Kidney glomerular epithelial cell (primary cell): Measurements from ENCODE around the gene NRSN2.
A peak's percentile ranks its signal among the peaks of the same experiment; 100 is the strongest.
"Not testable (repeated sequence)": the region's sequence is repeated elsewhere in the genome, so short reads cannot be mapped to it uniquely, and the experiment has no call there.

Experiments used
- DNase-seq: peaks from one replicate; lab custom pipeline; 2025; lab: John Stamatoyannopoulos, UW

NRSN2 gene

GRCh38 chr20:375265-375889 lies 28.5 kb downstream of the NRSN2 start:
- no peak for DNase-seq

GRCh38 chr20:376089-376488 lies 29.2 kb downstream of the NRSN2 start:
- no peak for DNase-seq

DNA sequence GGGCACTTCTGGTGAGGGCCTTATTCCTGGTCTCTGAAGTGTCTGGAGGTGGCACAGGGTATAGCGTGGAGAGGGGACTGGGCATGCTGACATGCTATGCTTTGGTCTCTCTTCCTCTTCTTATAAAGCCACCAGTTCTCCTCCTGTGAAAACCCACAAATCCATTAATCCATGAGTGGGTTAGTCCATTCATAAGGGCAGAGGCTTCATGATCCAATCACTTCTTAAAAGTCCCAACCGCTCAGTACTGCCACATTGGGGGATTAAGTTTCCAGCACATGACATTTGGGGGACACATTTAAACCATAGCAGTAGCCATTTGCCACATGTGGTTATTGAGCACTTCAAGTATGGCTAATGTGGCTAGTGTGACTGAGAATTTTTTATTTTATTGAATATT lies 29.8 kb downstream of the NRSN2 start:
- no peak for DNase-seq

DNA sequence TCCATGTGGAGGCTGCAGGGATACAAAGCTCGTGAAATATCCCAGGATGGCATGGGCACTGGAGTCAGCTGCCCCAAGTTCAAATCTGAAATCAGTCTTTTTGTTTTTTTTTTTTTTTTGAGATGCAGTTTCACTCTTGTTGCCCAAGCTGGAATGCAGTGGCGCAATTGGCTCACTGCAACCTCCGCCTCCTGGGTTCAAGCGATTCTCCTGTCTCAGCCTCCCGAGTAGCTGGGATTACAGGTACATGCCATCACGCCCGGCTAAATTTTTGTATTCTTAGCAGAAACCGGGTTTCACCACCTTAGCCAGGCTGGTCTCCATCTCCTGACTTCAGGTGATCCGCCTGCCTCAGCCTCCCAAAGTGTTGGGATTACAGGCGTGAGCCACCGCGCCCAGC lies 30.7 kb downstream of the NRSN2 start:
- DNase-seq: not testable (repeated sequence)

DNA sequence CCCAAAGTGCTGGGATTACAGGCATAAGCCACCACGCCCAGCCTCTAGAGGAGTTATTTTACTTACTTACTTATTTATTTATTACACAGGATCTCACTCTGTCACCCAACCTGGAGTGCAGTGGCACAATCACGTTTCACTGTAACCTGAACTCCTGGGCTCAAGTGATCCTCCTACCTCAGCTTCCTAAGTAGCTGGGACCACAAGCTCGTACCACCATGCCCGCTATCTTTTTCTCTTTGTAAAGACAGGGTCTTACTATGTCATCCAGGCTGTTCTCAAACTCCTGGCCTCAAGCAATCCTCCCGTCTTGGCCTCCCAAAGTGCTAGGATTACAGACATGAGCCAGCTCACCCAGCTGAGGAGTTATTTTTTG lies 32.0 kb downstream of the NRSN2 start:
- no peak for DNase-seq

DNA sequence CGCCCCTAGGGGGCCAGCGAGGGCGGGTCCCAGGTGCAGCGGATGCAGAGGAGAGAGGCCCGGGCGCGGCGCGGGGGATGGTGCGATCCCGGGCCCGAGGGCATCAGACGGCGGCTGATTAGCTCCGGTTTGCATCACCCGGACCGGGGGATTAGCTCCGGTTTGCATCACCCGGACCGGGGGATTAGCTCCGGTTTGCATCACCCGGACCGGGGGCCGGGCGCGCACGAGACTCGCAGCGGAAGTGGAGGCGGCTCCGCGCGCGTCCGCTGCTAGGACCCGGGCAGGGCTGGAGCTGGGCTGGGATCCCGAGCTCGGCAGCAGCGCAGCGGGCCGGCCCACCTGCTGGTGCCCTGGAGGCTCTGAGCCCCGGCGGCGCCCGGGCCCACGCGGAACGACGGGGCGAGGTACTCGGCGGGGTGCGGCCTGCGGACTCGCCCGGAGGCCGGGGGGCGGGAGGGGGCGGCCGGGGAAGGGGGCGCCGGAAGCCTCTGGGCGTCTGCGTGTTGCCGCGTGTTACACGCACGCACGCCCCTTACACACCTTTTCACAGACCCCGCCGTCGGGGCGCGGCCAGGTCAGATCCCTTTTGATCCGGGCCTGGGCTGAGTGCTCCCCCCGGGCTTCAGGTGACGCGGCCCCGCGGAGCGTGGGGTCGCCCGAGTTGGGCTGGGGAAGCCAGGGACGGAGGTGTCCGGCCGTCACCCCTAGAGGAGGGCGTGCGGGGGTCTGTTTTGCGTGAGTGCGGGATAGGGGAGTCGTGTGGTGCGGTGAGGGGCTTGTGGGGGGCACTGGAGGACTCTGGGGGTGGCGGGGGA lies 34.1 kb downstream of the NRSN2 start:
- no peak for DNase-seq

DNA sequence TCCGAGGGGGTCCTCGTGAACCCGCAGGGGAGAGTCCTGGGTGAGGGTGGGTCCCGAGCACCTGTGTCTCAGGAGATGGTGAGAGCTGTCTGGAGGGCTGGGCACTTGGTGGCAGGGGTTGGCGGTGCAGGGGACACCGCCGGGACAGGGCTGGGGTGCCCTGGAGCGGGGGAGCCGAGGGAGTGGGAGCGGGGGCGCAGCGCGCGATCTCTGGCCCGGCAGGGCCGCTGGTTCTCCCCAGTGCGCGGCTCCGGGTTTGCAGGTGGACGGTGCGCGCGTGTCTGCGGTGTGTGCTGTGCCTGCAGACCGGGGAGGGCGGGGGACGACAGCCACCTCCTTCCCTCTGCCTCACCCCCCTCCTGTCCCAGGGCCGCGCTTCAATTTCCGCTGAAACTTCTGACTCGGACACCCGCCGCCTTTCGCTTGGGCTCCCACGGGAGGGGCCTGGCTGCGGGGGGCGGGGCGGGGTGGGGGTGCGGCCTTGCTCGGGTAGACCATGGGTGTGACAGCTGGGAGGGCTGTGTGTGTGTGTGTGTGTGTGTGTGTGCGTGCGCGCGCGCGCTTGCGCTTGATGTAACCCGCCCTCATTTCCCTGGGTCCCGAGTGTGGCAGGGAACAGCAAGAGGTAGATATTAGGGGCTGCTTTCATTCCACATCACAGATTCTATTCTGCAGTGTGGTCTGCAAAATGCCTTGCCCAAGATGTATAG lies 34.8 kb downstream of the NRSN2 start:
- DNase-seq: peak; percentile 28

GRCh38 chr20:382291-383115 lies 35.6 kb downstream of the NRSN2 start:
- no peak for DNase-seq

DNA sequence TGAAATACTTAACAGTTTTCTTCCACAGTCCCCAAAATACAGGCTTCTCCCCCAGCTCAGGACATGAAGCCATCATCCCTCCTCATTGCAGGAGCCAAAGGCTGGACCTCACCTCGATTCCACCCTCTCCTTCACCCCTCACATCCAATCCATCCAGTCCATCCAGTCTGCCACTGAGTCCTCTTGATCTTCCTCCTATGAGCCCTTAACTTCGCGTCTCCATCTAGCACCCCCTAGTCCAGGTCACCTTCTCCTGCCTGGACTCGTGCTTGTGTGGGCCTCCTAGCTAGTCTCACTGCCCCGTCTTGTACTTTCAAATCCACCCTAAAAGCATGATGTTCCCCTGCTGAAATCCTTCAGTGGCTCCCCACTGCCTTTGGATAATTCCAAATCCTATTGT lies 37.0 kb downstream of the NRSN2 start:
- no peak for DNase-seq

GRCh38 chr20:384723-385122 lies 37.8 kb downstream of the NRSN2 start:
- DNase-seq: no peak

GRCh38 chr20:385448-385847 lies 38.5 kb downstream of the NRSN2 start:
- DNase-seq: no peak

DNA sequence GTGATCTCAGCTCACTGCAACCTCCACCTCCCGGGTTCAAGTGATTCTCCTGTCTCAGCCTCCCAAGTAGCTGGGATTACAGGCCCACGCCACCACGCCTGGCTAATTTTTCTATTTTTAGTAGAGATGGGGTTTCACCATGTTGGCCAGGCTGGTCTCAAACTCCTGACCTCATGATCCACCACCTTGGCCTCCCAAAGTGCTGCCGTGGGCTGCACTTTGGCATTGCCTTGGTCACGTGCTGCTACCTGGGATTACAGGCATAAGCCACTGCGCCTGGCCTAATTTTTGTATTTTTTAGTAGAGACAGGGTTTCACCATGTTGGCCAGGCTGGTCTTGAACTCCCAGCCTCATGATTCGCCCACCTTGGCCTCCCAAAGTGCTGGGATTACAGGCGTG lies 39.7 kb downstream of the NRSN2 start:
- not testable (repeated sequence) for DNase-seq

DNA sequence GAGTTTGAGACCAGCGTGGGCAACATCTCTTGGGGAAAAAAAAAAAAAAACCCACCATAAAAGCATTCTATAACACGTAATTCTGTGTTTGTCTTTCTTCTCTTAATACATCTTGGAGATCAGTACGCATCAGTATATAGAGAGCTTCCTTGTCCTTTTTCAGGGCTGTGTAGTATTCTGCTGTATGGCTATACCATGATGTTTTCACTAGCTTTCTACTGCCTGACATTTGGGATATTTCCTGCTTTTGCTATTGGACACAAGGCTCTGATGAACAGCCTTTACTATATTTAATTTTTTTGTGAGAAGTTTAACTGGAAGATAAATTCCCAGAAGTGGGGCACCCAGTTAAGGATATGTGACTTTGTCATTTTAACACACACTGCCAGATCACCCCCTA lies 40.6 kb downstream of the NRSN2 start:
- DNase-seq: no peak

DNA sequence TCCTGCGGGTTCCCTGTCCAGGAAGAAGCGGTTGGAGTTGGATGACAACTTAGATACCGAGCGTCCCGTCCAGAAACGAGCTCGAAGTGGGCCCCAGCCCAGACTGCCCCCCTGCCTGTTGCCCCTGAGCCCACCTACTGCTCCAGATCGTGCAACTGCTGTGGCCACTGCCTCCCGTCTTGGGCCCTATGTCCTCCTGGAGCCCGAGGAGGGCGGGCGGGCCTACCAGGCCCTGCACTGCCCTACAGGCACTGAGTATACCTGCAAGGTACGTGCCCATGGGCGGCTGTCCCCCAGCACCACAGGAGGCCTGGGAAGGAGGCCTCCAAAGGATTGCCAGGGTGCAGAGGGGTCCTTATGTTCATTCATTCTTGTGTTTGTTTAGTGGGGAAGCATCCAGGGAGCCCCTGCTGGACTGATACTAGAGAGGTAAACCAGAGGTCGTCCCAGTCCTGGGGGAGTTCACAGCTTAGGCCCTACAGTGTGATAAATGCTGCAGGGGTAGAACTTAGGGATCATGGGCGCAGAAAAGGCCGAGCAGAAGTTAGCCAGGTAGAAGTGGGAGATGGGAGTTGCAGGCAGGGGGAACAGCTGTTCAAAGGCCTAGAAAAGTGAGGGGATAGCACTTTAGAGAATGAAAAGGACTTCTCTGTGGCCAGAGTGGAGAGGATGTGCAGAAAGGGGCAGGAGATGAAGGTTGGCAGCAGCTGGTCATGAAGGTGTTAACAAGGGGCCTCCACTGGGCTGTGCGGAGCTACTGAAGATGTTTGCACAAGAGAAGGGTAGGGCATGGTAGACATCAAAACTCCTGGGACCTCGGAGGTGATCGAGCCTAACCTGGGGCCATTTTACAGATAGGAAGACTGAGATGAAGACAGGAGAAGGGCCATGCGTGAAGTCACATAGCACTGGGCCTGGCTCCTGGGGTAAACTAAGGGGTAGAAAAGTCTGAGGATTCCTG lies 41.4 kb downstream of the NRSN2 start:
- DNase-seq: no peak

GRCh38 chr20:389220-389619 lies 42.3 kb downstream of the NRSN2 start:
- no peak for DNase-seq

GRCh38 chr20:391041-391711 lies 44.3 kb downstream of the NRSN2 start:
- no peak for DNase-seq

GRCh38 chr20:393296-393695 lies 46.4 kb downstream of the NRSN2 start:
- not testable (repeated sequence) for DNase-seq

GRCh38 chr20:396252-396618 lies 49.3 kb downstream of the NRSN2 start:
- DNase-seq: no peak

DNA sequence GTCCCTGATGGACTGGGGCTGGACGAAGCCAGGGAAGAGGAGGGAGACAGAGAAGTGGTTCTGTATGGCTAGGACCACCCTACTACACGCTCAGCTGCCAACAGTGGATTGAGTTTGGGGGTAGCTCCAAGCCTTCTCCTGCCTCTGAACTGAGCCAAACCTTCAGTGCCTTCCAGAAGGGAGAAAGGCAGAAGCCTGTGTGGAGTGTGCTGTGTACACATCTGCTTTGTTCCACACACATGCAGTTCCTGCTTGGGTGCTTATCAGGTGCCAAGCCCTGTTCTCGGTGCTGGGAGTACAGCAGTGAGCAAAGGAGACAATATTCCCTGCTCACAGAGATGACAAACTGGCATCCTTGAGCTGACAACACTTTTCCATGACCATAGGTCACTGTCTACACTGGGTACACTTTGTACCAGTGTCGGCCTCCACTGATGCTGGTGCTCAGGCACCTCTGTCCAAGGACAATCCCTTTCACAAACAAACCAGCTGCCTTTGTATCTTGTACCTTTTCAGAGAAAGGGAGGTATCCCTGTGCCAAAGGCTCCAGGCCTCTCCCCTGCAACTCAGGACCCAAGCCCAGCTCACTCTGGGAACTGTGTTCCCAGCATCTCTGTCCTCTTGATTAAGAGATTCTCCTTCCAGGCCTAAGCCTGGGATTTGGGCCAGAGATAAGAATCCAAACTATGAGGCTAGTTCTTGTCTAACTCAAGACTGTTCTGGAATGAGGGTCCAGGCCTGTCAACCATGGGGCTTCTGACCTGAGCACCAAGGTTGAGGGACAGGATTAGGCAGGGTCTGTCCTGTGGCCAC lies 49.9 kb downstream of the NRSN2 start:
- DNase-seq: no peak
